ENCODE data around the gene CDC14B.

Gene CDC14B

DNA sequence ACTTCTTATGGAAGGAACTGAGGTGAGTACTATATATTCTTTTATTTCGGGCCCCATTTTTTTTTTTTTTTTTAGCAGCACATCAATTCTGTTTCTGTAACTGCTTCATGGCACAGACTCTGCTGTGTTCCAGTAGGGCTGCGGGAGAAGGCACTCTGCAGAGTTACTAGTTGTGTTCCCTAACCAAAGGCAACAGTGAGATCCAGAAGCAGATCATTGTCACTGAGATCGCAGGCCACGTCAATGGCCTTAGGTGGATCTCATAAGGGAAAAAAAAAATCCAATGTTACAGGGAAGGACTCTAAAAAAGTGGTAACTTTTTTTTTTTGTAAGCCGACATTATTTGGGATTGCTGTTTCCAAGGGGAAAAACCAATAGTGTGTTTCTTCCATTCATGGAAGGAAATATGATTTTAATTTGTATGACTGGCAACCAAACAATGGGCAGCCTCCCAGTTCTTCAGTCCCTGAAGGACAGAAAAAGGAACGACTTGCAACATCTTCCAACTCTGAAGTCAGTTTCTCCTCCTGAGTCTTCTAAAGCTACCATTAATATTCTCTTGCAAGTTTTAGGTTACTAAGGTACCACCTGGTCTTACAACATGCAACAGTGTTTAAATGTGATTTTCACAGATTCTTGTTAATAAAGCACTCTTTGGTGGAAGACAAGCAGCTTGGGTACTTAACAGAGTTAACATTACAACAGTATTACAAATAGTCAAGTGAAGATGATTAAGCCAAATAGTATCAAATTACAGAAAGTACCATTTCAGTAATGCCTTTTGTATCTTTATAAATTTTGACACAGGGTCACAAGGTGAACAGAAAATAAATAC is 116.9 kb downstream of the CDC14B start:
- no peak for DNase-seq (ENCODE audit: low spot score)

DNA sequence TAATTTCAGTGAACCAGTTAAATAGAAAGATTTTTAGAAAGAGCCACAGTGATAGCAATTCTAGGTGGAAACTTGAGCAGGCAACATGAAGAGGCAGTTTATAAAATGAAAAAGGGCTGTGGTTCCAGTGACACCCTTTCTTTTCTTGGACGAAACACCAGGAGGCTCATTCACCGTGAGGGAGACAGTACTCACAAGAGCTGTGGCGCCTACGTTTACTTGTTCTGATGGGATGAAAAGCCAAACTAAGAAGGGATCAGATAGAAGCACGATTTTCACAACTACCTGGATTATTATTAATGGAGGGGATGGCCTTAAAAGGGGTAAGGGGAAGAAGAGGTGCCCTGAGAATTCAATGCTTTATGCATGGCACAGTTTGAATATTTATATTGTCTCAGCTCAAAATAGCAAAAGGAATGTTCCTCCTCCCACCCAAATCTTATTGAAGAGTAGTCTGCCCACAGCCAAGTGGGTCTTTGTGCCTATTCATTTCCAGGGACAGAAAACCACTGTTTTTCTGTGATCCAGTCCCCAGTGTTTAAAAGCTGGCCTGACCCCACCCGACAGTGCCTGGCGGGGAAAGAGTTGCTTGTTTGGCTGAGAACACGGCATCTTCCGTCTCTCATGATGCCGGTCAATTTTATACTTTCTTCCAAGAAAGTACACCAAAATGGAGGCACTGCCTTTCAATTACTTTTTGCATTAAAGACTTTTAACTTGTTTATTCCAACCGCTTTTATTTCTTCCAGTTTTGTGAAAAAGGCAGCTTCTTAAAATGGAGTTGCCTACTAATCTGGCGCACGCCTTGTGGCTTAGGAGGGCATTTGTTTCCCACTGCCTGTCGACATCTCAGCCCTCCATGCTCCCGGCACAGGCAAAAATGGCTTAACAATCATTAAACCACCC is 117.8 kb downstream of the CDC14B start:
- peak; percentile 83 for DNase-seq (ENCODE audit: low spot score)

DNA sequence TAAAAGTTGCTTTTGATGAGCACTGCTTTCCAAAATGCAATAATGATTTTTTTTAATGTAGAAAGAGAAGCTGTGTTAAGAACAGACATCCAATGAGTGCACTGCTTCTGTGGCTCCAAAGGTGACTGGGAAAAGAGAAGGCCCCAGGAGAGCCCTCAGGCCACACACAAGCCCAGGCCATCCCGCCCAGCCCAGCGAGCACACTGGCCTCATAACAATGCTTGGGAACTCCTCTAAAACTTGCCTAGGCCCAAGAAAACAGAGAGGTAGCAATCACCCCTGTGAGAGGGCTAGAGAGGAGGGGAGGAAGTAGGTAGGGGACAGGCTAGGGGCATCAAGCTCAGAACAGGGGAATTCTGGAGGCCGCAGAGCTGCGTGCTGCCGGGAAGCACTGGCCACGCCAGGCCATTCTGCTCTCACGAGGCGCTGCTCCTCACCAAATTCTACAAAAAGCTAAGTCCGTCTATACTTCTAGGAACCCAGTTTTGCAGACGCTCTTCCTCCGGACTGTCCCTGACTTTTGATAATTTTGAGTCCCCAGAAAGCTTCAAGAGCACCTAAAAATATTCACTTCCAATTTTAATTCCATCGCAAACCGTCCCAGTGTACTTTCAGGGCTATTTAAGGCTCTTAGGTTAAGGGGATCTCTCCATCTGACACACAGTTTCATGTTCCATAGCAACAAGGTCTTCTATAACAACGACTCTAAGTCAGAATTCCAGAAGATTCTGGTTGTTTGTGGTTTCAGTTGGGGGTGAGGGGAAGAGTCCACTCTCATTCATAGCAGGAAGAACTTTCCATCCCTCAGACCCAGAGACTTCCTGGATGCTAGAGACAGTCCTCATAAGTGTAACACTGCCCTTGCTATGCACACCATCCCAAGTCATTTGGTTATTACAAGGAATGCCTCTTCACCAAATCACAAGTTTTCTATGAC is 118.7 kb downstream of the CDC14B start:
- DNase-seq (ENCODE audit: low spot score), result no peak

DNA sequence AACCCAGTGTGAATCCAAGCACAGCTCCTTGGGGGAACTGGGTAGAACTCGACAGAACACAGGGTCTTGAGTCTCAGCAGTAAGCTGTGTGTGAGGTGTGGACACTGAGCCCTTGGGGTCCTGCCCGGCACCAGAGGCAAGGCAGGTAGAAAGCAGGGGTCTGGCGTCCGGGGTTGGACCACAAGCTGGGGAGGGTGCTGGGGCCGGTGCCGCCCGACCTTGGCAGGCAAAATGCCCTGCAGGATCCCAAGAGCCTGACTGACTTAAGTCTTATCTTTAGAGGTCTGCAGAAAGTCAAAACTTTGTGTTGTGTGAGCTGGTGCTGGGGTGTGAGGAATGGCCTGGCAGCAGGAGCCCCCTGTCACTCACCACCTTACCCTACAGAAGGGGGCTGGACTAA is 120.4 kb downstream of the CDC14B start:
- DNase-seq (ENCODE audit: low spot score), result no peak

DNA sequence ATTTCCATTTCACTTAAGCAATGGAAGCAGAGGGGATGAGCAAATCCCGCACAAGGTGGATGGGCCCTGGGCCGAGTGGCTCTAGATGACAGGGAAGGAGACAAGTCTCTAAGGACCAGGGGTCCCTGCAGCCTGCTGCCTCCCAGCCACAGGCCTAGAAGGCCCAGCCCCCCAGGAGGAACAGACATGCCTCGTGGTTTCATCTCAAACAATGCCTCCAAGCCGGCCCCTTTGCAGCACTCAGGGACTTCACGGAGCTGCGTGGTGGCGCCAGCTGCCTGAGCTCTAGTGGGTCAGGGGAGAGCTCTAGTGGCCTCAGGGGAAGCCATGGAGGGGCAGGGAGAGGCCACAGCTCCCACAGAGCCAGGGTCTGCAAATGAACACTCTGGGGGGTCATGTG is 120.8 kb downstream of the CDC14B start:
- no peak for DNase-seq (ENCODE audit: low spot score)

DNA sequence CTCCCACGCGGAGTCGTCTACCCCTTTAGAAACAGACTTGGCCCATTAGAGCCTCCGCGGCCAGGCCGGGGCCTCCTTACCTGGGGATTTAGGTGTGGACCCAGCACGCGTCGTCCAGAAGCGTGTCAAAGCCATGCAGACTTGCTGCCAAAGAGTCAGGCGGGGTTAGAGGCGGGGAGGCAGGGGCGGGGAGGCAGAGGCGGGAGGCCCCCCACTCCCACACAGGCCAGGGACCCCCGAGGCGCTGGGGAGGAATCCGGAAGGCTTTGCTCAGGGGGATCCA is 122.6 kb downstream of the CDC14B start:
- DNase-seq (ENCODE audit: low spot score), result no peak

DNA sequence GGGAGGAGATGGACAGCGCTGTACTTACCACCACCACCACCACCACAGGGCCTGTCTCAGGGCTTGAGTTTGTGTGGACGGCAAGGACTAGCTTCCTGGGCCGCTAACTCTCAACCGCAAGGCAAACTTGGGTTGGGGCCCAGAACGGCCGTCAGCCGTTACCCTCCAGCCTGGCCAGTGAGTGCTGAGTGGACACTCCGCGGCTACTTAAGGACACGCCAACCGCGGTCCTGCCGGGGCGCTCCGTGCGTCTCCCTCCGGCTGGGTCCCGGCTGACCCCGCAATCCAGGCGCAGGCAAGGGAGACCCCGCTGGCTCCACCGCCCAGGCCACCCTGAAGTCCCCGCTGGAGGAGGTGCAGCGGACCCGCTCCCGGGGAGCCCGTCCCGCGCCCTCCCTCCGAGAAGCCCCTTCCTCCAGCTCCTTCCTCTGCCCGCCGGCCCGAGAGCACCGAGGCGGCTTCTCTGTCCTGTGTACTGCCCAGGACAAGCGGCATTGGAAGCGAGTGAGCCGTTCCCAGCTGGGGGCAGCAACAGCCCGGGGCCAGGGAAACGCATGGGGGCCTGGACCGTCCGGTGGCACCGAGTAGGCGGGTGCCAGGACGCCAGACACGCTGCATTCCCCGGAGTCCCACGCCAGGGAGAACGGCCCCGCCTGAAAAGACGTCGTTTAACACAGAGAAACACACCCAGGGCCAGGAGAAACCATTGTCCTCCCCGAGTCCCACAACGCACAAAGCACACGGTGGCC is 123.1 kb downstream of the CDC14B start:
- no peak for DNase-seq (ENCODE audit: low spot score)

DNA sequence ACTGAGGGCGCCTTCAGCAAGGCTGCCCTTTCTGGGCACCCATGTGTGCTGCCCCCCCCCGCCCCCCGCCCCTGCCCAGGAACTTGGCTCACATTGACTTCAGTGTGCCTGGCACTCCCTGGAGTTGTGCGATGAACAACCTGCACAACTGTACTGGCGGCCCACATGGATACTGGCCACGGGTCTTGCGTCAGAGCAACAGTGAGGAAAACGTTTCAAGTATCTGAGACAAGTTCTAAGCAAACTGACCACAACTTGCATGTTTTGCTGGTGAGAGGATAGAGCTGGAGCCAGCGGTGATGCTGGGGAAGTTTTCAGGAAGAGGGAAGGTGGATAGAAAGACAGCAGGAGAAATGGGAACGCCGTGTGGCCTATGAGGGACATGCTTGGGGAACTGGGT is 124.3 kb downstream of the CDC14B start:
- no peak for DNase-seq (ENCODE audit: low spot score)

DNA sequence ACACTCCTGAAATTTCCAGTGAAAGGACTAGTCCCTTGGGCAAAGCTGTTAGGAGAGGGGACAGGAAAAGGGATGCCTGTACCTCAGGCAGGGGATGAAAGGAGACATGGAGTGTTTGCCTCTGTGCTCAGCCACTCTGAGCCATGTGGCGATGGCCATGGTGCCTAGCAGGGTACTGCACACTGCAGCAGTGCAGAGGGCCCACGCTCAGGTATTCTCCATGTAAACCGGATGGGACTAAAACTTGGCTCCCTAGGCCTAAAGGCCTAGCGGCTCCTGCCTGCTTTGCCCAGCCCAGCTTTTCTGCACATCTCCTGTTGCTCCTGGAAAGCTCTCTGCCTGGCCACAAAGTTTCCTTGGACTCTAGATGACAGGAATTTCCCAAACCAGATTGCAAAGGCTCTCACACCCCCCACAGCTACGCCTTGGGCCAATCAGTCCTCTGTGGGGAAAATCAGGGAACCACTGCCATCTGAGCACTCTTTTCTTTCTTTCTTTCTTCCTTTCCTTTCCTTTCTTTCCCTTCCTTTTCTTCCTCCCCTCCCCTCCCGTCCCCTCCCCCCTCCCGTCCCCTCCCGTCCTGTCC is 125.3 kb downstream of the CDC14B start:
- DNase-seq (ENCODE audit: low spot score), result no peak

DNA sequence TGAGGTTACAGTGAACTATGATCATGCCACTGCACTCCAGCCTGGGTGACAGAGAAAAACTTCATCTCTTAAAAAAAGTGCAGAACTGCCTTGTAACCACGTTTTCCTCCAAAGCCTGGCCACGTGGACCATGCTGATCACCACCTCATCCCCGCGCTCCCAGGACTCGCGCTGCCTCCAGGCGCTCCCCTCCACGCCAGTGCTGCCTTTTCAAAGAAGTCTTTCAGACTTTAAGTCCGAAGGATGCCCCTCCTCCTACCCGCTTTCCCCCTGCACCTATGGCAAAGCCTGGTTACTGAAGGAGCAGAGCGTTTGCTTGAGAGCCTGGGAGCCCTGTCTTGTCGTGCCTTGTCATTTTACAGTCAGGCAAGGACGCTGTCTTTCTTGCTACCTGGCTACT is 125.9 kb downstream of the CDC14B start:
- DNase-seq (ENCODE audit: low spot score), result no peak

DNA sequence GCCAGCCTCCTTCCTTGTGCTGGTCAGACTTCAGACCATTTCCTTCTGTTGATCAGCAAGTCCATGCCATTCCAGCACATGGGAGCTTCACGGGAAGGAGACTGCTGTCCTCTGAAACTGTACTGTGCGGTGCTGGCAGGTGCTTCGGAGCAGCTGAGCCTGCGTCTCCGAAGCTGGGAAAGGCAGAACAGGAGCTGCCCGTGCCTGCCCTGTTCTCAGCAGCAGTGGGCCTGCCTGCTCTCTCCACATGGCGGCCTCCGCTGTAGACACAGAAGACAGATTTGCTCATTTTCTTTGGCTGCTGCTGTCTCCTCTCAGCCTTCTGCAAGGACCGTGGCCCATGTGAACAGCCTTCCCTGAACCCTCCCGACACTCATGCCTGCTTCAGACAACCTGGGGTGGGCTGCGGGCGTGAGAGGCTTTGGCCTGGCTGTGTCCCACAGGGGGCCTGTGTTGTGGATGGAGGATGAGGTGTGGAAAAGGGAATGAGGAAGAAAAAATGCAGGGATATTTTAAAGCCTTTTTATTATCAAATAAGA is 126.6 kb downstream of the CDC14B start:
- DNase-seq (ENCODE audit: low spot score), result no peak

DNA sequence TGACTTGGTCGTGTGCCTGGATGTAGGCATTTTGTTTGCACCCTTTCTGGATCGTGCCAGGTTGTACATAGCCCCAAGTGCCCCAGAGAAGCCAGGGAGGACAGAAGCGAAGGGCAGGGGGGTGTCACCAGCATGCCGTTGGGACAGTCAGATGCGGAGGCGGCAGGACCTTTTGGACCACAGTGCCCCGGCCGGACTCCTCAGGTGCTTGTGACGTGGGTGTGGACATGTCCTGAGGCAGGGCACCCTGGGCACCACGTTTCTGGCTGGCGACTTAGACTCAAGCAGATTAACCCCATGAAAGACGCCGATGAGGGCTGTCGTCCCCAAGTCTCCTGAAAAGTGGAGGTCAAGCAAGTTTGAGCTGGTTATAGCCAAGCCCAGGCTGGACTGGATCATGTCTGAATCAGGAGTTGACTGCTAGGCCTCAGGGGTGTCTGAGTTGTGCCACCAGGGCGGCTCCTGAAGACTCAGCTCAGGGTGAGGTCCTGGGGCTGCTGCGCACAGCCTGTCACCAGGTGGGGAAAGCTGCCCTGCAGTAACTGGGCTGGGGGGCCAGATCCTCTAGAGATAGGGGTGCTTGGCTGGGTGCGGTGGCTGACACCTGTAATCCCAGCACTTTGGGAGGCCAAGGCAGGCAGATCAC is 127.6 kb downstream of the CDC14B start:
- DNase-seq (ENCODE audit: low spot score), result no peak

DNA sequence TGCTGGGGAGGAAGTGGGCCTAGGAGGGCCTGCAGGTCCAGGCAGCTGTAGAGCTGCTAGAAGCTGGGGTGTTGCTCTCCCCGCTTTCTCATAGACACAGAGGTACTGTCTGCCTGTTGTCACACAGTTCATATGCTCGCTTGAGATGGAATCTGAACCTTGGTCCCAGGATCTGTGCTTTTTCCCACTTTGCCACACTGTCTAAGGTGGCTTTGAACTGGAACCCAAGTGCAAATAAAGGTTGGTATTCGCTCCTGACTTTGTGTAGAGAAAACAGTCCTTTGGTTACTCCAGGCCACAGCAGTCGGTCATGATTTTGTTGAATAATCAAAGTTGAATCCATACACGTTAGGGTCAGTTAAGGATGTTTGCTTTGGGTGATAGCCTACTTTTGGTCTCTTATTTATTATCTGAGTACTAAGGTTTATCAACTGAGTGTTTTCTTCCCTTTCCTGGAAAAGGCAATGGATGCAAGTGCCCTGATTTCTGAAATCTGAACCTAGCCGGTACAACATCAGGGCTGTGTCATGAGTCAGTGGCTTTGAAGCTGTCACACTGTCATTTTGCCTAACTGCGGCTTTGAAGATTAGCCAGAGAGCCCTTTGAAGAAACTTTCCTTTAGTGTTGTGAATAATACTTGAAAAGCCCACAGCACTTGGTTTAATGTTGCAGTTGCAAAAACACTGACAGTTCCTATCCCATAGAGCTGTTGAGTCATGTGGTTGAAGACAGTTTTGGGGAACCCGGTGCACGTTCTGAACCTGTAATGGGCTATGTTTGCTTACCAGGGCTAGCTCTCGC is 128.4 kb downstream of the CDC14B start:
- DNase-seq (ENCODE audit: low spot score), result no peak

DNA sequence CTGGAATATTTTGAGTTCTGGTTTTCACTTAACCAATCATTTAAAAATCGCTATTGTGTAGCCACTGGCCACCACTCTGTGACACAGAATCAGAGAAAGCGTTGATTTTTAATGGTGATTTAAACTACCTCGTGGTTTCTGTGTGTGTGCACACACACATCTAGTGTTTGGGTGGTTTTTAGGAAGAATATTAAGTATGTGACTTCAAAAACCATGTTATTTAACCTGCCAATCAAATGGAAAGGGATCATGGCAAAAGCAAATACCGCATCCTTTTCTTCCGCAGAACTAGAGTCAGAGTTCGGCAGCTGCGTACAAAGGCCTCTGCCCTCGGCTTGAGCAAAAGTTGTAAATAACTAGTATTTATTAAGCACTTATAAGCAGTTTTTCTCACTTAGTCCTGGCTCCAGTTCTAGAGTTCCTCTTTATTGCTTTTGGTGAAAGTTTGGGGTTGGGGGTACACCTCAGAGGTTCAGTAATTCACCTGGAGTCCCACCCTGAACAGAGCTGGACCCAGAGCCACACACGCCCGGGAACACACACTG is 129.0 kb downstream of the CDC14B start:
- DNase-seq (ENCODE audit: low spot score), result no peak

DNA sequence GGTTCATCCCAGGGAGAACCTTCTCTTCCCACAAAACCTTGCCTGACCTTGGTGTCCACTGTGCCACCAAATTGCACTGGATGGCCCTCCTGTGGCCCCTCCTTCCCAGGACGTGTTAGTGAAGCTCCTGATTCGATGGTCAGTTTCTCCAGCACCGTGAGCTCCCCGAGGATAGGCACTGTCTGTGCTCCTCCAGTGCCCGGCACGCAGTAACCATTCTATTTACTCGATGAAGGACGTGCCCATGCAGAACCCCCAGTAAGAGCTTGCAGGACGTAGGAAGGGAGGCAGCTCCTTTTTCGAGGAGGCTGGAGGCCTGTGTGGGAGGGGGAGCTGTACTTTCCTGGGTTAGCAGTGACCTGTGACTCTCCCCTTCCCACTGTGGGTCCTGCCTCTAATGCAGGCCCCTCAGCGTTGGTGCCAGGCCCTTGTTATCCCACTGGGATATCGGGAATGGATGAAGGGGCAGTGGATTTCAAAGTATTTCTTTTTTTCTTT is 130.1 kb downstream of the CDC14B start:
- DNase-seq (ENCODE audit: low spot score), result no peak

DNA sequence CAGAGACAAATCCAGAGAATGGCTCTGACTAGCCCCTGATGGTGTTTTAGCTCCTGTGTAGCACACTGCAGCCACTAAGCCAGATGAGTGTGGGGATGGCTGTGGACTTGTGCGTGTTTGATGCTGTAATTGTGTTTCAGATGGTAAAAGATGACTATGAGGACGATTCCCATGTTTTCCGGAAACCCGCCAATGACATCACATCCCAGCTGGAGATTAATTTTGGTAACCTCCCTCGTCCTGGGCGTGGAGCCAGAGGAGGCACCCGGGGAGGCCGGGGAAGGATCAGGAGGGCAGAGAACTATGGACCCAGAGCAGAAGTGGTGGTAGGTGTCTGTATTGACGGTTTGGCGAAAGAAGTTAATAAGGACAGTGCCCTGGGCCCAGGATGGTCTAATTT is 131.7 kb downstream of the CDC14B start:
- peak; percentile 59 for DNase-seq (ENCODE audit: low spot score)

DNA sequence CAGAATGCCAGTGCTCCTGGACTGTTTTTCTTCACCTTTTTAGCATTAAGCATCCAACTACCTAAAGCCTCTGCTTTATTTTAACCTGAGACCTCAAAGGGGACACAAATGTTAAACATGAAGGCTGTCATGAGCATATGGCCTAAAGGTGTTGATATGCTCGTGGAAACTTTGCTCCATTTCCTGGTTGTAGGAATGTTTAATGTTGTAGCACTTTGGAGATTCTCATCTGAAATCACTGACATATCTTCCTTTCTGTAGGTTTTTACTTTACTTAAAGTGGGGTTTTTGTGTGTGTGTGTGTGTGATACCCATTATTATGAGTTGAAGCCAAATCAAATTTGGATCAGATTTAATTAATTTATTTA is 132.6 kb downstream of the CDC14B start:
- no peak for DNase-seq (ENCODE audit: low spot score)

DNA sequence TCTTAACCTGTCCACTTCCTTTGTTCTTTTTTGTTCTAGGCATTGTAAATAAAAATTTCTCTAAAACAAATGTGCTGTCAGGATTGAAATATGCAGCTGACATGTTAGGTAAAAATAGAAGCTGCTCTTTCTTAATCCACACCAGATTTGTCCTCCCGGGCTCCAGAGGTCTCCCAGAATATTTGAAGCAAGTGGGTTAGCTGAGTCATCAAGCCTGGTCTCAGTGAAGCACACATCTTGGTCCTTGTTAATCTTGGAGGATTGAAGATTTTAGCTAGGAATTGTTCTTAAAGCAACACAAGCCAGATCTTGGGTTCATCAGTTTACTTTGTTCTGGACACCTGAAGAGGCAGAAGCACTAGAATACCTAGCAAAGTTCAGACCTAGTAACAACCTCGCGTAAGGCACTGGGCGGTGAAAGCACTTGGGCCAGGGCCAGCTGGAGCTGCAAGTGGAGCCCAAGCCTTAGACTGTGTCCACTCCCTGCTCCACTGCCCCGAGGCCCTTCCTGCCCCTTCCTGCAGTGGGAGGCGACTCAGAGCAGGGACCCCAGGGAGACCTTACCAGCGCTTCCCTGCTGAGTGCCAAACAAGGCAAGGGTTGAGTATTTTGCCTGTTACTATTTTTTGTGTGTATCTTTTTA is 133.1 kb downstream of the CDC14B start:
- DNase-seq (ENCODE audit: low spot score), result no peak

DNA sequence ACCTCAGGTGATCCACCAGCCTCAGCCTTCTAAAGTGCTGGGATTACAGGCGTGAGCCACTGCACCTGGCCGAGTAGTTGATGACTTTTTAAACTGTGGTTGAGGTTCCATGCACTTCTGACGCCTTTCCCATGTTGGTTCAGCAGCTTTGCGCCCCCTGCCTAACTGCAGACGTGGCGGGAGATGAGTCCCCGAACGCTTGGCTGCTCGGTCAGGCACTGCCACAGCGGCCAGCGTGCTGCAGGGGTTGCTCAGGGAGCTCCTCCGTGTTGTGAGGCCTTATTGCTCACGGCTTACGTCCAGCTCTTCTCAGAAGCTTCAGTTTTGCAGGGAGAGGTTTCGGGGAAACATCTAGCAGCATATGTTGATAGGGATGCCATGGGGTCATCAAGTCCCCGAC is 134.4 kb downstream of the CDC14B start:
- DNase-seq (ENCODE audit: low spot score), result no peak

Data from putamen (tissue), 1 donor.